Neural progenitor cell (in vitro differentiated cells): ENCODE data around the gene HES5. TPM values are rescaled to one million over a fixed set of nuclear protein-coding genes. Genes with fewer than 3 reads are reported as not detected.

ENCODE experiments used
- DNase-seq: peaks from one replicate; pipeline ENCODE4 v3.0.0-alpha.2; 2016; ENCODE audit warnings: low spot score
- H2AFZ ChIP-seq: fragments of 200-600 bp; sonication (generic); replicated peaks from 2 replicates; pipeline ENCODE4 v1.6.1; 2016; ENCODE audit warnings: antibody characterized with exemption
- H3F3A ChIP-seq: fragments of 200-600 bp; sonication (generic); 2 replicates; pipeline ENCODE4 v1.6.1; 2016; ENCODE audit warnings: antibody characterized with exemption, low read depth
- H3K27ac ChIP-seq: fragments of 200-600 bp; sonication (generic); 2 replicates; pipeline ENCODE4 v1.5.1; 2016; ENCODE audit warnings: mild to moderate bottlenecking
- H3K27me3 ChIP-seq: fragments of 200-600 bp; sonication (generic); 2 replicates; pipeline ENCODE4 v1.6.1; 2016; ENCODE audit warnings: mild to moderate bottlenecking, moderate library complexity
- H3K36me3 ChIP-seq: fragments of 200-600 bp; sonication (generic); 2 replicates; pipeline ENCODE4 v1.5.1; 2016
- H3K4me1 ChIP-seq: fragments of 200-600 bp; sonication (generic); 2 replicates; pipeline ENCODE4 v1.6.1; 2016; ENCODE audit warnings: mixed run types
- H3K4me2 ChIP-seq: fragments of 200-600 bp; sonication (generic); 2 replicates; pipeline ENCODE4 v1.6.1; 2016
- H3K4me3 ChIP-seq: fragments of 200-600 bp; sonication (generic); 2 replicates; pipeline ENCODE4 v1.5.1; 2016
- H3K79me2 ChIP-seq: fragments of 200-600 bp; sonication (generic); 2 replicates; pipeline ENCODE4 v1.6.1; 2016; ENCODE audit warnings: low read depth
- H3K9ac ChIP-seq: fragments of 200-600 bp; sonication (generic); 2 replicates; pipeline ENCODE4 v1.6.1; 2016
- H3K9me3 ChIP-seq: fragments of 200-600 bp; sonication (generic); 2 replicates; pipeline ENCODE4 v1.5.1; 2016; ENCODE audit warnings: low read depth
- H4K20me1 ChIP-seq: fragments of 200-600 bp; sonication (generic); 2 replicates; pipeline ENCODE4 v1.6.1; 2016; ENCODE audit warnings: low read depth
- H3K27ac Mint-ChIP-seq: 3 replicates; pipeline ENCODE4 v1.8.0; 2021; ENCODE audit warnings: mixed read lengths
- H3K27me3 Mint-ChIP-seq: 2 replicates; pipeline ENCODE4 v1.8.0; 2022; ENCODE audit warnings: low read depth, mild to moderate bottlenecking, inconsistent platforms, moderate library complexity, mixed read lengths; ENCODE audit not compliant: insufficient read depth
- H3K36me3 Mint-ChIP-seq: 3 replicates; pipeline ENCODE4 v1.8.0; 2021; ENCODE audit warnings: mixed read lengths
- H3K4me1 Mint-ChIP-seq: 3 replicates; pipeline ENCODE4 v1.8.0; 2021; ENCODE audit warnings: mixed read lengths
- H3K4me3 Mint-ChIP-seq: 3 replicates; pipeline ENCODE4 v1.8.0; 2021; ENCODE audit warnings: mild to moderate bottlenecking, moderate library complexity, mixed read lengths
- H3K9me3 Mint-ChIP-seq: 3 replicates; pipeline ENCODE4 v1.8.0; 2020; ENCODE audit warnings: mixed read lengths
- EZH2 ChIP-seq: fragments of 200-600 bp; sonication (generic); IDR thresholded peaks from 2 replicates; pipeline ENCODE4 v1.6.1; 2017; ENCODE audit warnings: antibody characterized with exemption, mild to moderate bottlenecking, moderate library complexity
- EZH2phosphoT487 ChIP-seq: fragments of 200-600 bp; sonication (generic); IDR thresholded peaks from 2 replicates; pipeline ENCODE4 v1.6.1; 2017; ENCODE audit warnings: antibody characterized with exemption
- total RNA-seq: library from RNA; depleted of rRNA; stranded (reverse); fragments of >200 nt; gene quantifications from 2 replicates; pipeline ENCODE4 v1.2.3, GENCODE V29; 2015; ENCODE audit warnings: low replicate concordance
- TF ChIP-seq, protein P1 (sequence below): fragments of 200-600 bp; sonication (generic); IDR thresholded peaks from 2 replicates; pipeline ENCODE4 v1.5.1; 2017; ENCODE audit warnings: antibody characterized with exemption, mild to moderate bottlenecking

The HES5 gene
- total RNA-seq, 1 donor from 2014 or later = 6.4 TPM

DNA sequence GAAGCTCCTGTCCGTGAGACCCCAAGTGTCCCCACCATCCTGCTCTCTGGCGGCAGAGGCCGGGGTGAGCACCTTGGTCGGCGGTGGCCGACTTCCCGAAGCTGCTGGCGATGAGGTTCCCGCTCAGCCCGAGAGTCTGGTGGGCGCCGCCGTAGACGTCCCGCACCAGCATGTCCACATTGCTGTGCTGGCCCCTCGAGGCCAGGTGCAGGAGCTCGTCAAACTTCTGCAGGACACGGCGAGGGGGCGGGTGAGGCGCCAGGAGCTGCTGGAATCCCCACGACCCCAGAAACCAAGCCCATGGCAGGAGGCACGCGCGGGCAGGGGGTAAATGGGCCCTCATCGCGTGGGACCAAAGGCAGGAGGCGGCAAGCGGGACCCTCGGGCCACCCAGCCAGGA is 10.3 kb downstream of the HES5 start:
- DNase-seq = no peak
- no peak overlapping the region for H3K27ac ChIP-seq
- H3K27ac Mint-ChIP-seq = no peak overlapping the region
- no peak overlapping the region for H3K4me3 Mint-ChIP-seq
- no peaks in the 10 kb centered on the region for H3K9me3 ChIP-seq
- TF ChIP-seq EZH2 (no peak), EZH2phosphoT487 (no peak)
- TF ChIP-seq, protein P1, sequence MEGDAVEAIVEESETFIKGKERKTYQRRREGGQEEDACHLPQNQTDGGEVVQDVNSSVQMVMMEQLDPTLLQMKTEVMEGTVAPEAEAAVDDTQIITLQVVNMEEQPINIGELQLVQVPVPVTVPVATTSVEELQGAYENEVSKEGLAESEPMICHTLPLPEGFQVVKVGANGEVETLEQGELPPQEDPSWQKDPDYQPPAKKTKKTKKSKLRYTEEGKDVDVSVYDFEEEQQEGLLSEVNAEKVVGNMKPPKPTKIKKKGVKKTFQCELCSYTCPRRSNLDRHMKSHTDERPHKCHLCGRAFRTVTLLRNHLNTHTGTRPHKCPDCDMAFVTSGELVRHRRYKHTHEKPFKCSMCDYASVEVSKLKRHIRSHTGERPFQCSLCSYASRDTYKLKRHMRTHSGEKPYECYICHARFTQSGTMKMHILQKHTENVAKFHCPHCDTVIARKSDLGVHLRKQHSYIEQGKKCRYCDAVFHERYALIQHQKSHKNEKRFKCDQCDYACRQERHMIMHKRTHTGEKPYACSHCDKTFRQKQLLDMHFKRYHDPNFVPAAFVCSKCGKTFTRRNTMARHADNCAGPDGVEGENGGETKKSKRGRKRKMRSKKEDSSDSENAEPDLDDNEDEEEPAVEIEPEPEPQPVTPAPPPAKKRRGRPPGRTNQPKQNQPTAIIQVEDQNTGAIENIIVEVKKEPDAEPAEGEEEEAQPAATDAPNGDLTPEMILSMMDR = no peak
- no peak overlapping the region for H2AFZ ChIP-seq
- no peaks in the 10 kb centered on the region for H3K9me3 Mint-ChIP-seq
- H3K4me2 ChIP-seq = no peak overlapping the region
- no peak overlapping the region for H3K9ac ChIP-seq
- H3K36me3 Mint-ChIP-seq = peaks cover 10% of the 10 kb centered on the region
- peaks cover 2% of the 10 kb centered on the region for H3K27me3 Mint-ChIP-seq
- no peaks in the 10 kb centered on the region for H3K27me3 ChIP-seq
- peaks cover 12% of the 10 kb centered on the region for H3K4me1 Mint-ChIP-seq
- H3K4me1 ChIP-seq = peaks cover 7% of the 10 kb centered on the region
- no peaks in the 10 kb centered on the region for H3K36me3 ChIP-seq
- peaks cover 74% of the 10 kb centered on the region for H4K20me1 ChIP-seq
- peaks cover 31% of the 10 kb centered on the region for H3K79me2 ChIP-seq
- H3F3A ChIP-seq = no peaks in the 10 kb centered on the region
- no peak overlapping the region for H3K4me3 ChIP-seq

DNA sequence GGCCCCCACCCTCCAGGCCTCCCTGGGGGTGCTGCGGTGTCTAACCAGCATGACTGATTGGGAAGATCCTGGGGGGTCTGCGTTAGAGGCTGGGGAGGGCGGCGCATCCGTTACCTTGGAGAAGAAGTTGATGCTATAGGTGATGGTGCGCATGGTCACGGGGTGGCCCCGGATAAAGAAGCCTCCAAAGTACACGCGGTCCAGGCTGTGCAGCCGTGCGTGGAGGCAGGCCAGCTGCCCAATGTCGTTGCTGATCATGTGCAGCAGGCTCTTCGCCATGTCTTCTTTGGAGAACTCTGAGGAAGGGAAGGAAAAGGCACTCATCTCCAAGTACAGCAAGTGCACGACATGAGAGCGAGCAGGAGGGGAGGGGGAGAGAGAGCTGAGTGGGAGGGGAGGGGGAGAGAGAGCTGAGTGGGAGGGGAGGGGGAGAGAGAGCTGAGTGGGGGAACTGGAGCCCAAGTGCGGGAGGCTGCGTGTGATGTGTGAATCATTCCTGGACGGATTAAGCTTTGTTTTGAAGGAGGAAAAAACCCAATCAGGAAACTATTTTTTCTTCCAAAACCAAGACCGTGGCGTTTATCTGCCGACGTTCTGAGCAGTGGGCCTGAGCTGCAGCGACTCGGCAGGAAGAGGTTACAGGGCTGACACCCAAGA is 10.9 kb downstream of the HES5 start:
- no peak overlapping the region for H3K27ac Mint-ChIP-seq
- Histone ChIP-seq H4K20me1 (peaks cover 68% of the 10 kb centered on the region), H2AFZ (no peak overlapping the region), H3K4me3 (no peak overlapping the region), H3K27me3 (no peaks in the 10 kb centered on the region), H3K36me3 (no peaks in the 10 kb centered on the region), H3K9ac (no peak overlapping the region), H3K9me3 (no peaks in the 10 kb centered on the region), H3K27ac (no peak overlapping the region), H3F3A (no peaks in the 10 kb centered on the region), H3K79me2 (peaks cover 26% of the 10 kb centered on the region), H3K4me1 (peaks cover 1% of the 10 kb centered on the region), H3K4me2 (no peak overlapping the region)
- no peaks in the 10 kb centered on the region for H3K9me3 Mint-ChIP-seq
- no peak overlapping the region for H3K4me3 Mint-ChIP-seq
- peaks cover 2% of the 10 kb centered on the region for H3K27me3 Mint-ChIP-seq
- DNase-seq = no peak
- H3K36me3 Mint-ChIP-seq = peaks cover 10% of the 10 kb centered on the region
- peaks cover 7% of the 10 kb centered on the region for H3K4me1 Mint-ChIP-seq
- TF ChIP-seq EZH2phosphoT487 (no peak), EZH2 (no peak)
- TF ChIP-seq, protein P1 = no peak

DNA sequence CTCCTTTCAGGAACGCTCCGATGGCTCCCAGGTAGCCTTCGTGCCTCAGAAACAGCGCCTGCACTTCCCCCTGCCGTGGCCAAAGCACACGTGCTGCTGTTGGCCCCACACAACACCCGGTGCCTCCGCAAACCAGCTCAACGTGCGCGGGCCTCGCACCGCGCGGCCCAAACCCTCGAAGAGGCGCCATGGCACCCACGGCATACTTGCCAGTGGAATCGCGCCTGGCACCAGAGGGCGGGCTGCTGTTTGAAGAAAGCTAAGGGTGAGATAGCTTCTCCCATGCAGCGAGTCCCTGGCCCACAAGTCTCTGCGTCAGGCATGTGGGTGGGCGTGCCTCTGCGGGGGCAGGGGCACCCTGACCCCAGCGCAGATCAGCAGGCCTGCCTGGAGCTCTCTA is 11.5 kb downstream of the HES5 start:
- Histone ChIP-seq H3K36me3 (no peaks in the 10 kb centered on the region), H3K27ac (no peak overlapping the region), H3K4me3 (no peak overlapping the region), H3K9me3 (no peaks in the 10 kb centered on the region), H3K4me2 (no peak overlapping the region), H4K20me1 (peaks cover 63% of the 10 kb centered on the region), H3F3A (no peaks in the 10 kb centered on the region), H3K9ac (no peak overlapping the region), H3K4me1 (no peaks in the 10 kb centered on the region), H2AFZ (no peak overlapping the region), H3K27me3 (no peaks in the 10 kb centered on the region), H3K79me2 (peaks cover 19% of the 10 kb centered on the region)
- no peak overlapping the region for H3K4me3 Mint-ChIP-seq
- no peak for DNase-seq
- H3K4me1 Mint-ChIP-seq = peaks cover 3% of the 10 kb centered on the region
- no peak overlapping the region for H3K27ac Mint-ChIP-seq
- no peaks in the 10 kb centered on the region for H3K9me3 Mint-ChIP-seq
- peaks cover 4% of the 10 kb centered on the region for H3K27me3 Mint-ChIP-seq
- TF ChIP-seq EZH2phosphoT487 = no peak
- TF ChIP-seq, protein P1 = no peak
- TF ChIP-seq EZH2 = no peak
- peaks cover 10% of the 10 kb centered on the region for H3K36me3 Mint-ChIP-seq
